Measurements from ENCODE around the gene ZNF644.

The ZNF644 gene

DNA sequence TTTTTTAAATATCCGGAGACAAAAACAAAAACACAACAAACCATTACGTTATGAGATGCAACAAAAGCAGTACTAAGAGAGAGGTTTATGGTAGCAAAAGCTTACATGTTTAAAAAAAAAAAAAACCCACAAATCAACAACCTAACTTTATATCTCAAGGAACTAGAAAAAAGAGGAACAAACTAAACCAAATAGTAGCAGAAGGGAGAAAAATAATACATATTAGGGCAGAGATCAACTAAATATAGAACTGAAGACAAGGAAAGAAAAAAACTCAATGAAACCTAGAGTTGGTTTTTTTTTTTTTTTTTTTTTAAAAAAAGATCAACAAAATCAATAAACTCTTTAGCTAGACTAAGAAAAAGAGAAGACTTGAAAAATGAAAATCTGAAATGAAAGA lies 34.9 kb downstream of the ZNF644 start:
- H3K27ac ChIP-seq (ENCODE audit: low read length): no peak overlapping the region
- no peak overlapping the region for H3K4me3 ChIP-seq (ENCODE audit: low read depth in 1 of 2, low read length in 2 of 2)
- H3K4me1 ChIP-seq (ENCODE audit: control insufficient read depth in 1 of 2, insufficient read depth in 2 of 2, low read length in 2 of 2): peaks cover 0 to 3% of the 10 kb centered on the region in 2 donors
- H3K36me3 ChIP-seq (ENCODE audit: control insufficient read depth in 1 of 2, insufficient read depth in 2 of 2, low read length in 2 of 2): no peaks in the 10 kb centered on the region
- H3K9me3 ChIP-seq (ENCODE audit: control insufficient read depth in 1 of 2, low read length in 2 of 2): peaks cover 0 to 3% of the 10 kb centered on the region in 2 donors
- H3K27me3 ChIP-seq (ENCODE audit: low read depth, low read length): no peaks in the 10 kb centered on the region

DNA sequence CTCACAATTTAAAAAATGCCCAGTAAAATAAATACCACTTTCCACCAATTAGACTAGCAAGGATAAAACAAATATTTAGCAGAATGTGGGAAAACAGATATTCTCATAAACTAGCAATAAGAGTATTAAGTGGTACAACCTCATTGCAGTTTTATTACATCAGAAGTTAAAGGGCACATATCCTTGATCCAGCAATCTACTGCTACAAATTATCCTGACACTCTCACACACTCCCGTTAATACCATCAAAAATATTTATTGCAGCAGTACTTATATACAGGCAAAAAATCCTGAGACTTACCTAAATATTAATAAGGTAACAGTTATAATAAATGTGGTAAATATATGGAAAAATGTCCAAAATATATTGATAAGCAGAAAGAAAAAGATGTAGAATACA lies 44.3 kb downstream of the ZNF644 start:
- Histone ChIP-seq H3K9me3 (ENCODE audit: control insufficient read depth in 1 of 2, low read length in 2 of 2) (no peaks in the 10 kb centered on the region), H3K27me3 (ENCODE audit: low read depth, low read length) (no peaks in the 10 kb centered on the region), H3K27ac (ENCODE audit: low read length) (no peak overlapping the region), H3K36me3 (ENCODE audit: control insufficient read depth in 1 of 2, insufficient read depth in 2 of 2, low read length in 2 of 2) (peaks cover 0 to 18% of the 10 kb centered on the region in 2 donors), H3K4me1 (ENCODE audit: control insufficient read depth in 1 of 2, insufficient read depth in 2 of 2, low read length in 2 of 2) (peaks cover 0 to 9% of the 10 kb centered on the region in 2 donors), H3K4me3 (ENCODE audit: low read depth in 1 of 2, low read length in 2 of 2) (no peak overlapping the region)

DNA sequence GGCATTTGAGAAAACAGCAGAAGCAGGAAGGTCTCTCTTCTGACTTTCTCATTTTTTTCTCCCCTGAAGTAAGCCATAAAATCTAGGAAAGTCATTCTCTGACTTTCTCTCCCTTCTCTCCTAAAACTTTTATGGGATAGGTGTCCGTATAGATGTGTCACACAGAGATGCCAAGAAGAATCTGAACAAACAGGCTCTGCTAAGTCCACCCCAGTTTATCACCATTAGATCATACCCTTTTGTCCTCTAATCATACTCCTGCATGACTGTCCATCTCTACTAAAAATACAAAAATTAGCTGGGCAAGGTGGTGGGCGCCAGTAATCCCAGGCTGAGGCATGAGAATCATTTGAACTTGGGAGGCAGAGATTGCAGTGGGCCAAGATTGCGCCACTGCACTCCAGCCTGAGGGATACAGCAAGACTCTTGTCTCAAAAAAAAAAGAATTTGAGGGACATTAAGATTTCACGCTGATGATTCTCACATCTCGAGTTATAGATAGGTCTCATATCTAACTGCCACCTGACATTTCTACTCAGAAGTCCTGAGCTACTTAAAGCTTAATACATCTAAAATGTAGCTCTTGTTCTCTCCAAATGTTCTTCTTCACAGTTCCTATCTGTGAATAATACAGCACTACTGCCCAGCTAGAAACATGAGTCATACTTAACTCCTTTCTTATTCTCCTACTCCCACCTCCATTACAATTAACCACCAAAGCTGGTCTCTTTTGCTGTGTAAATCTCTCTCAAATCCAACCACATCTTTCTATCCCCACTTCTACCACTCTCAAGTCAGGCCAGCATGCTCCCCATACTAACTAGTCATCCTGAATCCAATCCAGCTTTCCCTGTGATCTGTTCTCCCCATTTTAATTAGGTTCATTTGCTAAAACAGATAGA lies 47.7 kb downstream of the ZNF644 start:
- Histone ChIP-seq H3K27me3 (ENCODE audit: low read depth, low read length) (no peaks in the 10 kb centered on the region), H3K4me1 (ENCODE audit: control insufficient read depth in 1 of 2, insufficient read depth in 2 of 2, low read length in 2 of 2) (peaks cover 0 to 10% of the 10 kb centered on the region in 2 donors), H3K4me3 (ENCODE audit: low read depth in 1 of 2, low read length in 2 of 2) (no peak overlapping the region), H3K9me3 (ENCODE audit: control insufficient read depth in 1 of 2, low read length in 2 of 2) (no peaks in the 10 kb centered on the region), H3K27ac (ENCODE audit: low read length) (no peak overlapping the region), H3K36me3 (ENCODE audit: control insufficient read depth in 1 of 2, insufficient read depth in 2 of 2, low read length in 2 of 2) (peaks cover 0 to 17% of the 10 kb centered on the region in 2 donors)

DNA sequence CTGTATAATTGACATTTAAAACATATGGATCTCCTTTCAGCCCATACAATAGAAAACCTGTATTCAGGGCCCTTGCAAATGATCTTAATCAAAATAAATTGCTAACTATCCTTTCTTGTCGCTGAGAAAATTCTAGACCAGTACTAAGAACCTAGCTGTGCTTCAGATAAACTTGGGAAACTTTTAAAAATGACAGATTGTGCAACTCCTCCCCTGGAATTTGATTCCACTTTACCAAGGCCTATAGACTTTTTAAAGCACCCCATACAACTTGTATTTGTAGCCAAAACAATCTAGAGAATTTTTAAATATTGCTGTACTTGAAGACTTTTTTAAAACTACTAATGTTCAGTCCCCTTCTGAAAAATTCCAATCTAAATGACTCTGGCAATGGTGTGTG lies 51.6 kb downstream of the ZNF644 start:
- no peak overlapping the region for H3K27ac ChIP-seq (ENCODE audit: low read length)
- H3K36me3 ChIP-seq (ENCODE audit: control insufficient read depth in 1 of 2, insufficient read depth in 2 of 2, low read length in 2 of 2): peaks cover 0 to 12% of the 10 kb centered on the region in 2 donors
- H3K27me3 ChIP-seq (ENCODE audit: low read depth, low read length): no peaks in the 10 kb centered on the region
- H3K9me3 ChIP-seq (ENCODE audit: control insufficient read depth in 1 of 2, low read length in 2 of 2): no peaks in the 10 kb centered on the region
- no peak overlapping the region for H3K4me3 ChIP-seq (ENCODE audit: low read depth in 1 of 2, low read length in 2 of 2)
- peaks cover 0 to 13% of the 10 kb centered on the region in 2 donors for H3K4me1 ChIP-seq (ENCODE audit: control insufficient read depth in 1 of 2, insufficient read depth in 2 of 2, low read length in 2 of 2)

DNA sequence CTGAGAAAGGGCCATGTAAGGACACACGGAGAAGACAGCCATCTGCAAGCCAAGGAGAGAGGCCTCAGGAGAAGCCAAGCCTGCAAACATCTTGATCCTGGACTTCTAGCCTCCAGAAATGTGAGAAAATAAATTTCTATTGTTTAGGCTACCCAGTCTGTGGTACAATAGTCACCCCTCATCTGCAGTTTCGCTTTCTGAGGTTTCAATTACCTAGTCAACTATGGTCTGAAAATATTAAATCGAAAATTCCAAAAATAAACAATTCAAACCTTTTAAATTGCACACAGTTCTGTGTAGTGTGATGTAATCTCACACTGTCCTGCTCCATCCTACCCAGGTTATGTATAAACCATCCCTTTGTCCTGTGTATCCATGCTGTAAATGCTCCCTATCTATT lies 52.6 kb downstream of the ZNF644 start:
- Histone ChIP-seq H3K27ac (ENCODE audit: low read length) (no peak overlapping the region), H3K36me3 (ENCODE audit: control insufficient read depth in 1 of 2, insufficient read depth in 2 of 2, low read length in 2 of 2) (peaks cover 0 to 12% of the 10 kb centered on the region in 2 donors), H3K27me3 (ENCODE audit: low read depth, low read length) (no peaks in the 10 kb centered on the region), H3K4me3 (ENCODE audit: low read depth in 1 of 2, low read length in 2 of 2) (no peak overlapping the region), H3K4me1 (ENCODE audit: control insufficient read depth in 1 of 2, insufficient read depth in 2 of 2, low read length in 2 of 2) (peaks cover 0 to 7% of the 10 kb centered on the region in 2 donors), H3K9me3 (ENCODE audit: control insufficient read depth in 1 of 2, low read length in 2 of 2) (no peaks in the 10 kb centered on the region)

DNA sequence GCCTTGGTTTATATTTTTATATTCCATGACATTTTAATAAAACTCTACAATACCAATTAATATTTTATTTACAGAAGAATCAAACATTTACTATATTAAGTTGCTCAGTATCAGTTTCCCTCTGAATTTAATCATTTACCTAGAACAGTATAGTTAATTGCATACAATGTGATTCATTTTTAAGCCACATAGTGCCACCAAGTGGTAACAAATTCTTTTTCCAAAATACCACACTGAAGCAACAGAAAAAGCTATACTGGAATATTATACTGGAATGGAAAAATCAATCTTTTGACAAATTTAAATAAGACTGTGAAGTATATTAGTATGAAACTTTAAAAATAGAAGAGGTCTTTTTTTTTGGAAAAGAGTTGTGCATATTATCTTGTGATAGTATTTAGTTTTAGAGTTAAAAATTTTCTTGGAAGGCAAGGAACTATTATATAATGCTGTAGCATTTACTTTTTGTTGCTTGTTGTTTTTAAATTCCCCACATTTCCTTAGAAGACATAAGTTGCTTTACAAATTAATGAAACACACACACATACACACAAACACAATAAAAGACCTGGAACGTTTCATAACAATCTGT lies 57.3 kb downstream of the ZNF644 start:
- Histone ChIP-seq H3K4me3 (ENCODE audit: low read depth in 1 of 2, low read length in 2 of 2) (no peak overlapping the region), H3K36me3 (ENCODE audit: control insufficient read depth in 1 of 2, insufficient read depth in 2 of 2, low read length in 2 of 2) (no peaks in the 10 kb centered on the region), H3K27ac (ENCODE audit: low read length) (no peak overlapping the region), H3K27me3 (ENCODE audit: low read depth, low read length) (no peaks in the 10 kb centered on the region), H3K4me1 (ENCODE audit: control insufficient read depth in 1 of 2, insufficient read depth in 2 of 2, low read length in 2 of 2) (peaks cover 0 to 8% of the 10 kb centered on the region in 2 donors), H3K9me3 (ENCODE audit: control insufficient read depth in 1 of 2, low read length in 2 of 2) (no peaks in the 10 kb centered on the region)

DNA sequence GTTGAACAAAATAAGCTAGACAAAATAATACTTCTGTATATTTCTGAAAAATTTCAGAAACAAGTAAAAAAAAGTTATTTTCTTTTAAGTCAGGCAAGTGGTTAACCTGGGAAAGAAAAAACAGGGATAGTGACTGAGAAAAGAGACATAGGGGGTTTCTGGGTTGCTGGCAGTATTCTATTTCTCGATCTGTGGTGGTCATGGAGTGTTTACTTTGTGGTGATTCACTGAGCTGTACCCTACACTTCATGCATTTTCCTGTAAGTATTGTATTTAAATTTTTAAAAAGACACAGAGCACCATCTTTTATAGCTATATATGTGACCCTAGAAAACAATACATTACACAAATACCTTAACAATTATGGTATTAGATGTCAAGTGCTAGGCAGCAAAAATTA lies 58.2 kb downstream of the ZNF644 start:
- H3K4me1 ChIP-seq (ENCODE audit: control insufficient read depth in 1 of 2, insufficient read depth in 2 of 2, low read length in 2 of 2): peaks cover 0 to 4% of the 10 kb centered on the region in 2 donors
- no peaks in the 10 kb centered on the region for H3K9me3 ChIP-seq (ENCODE audit: control insufficient read depth in 1 of 2, low read length in 2 of 2)
- H3K36me3 ChIP-seq (ENCODE audit: control insufficient read depth in 1 of 2, insufficient read depth in 2 of 2, low read length in 2 of 2): peaks cover 0 to under 1% of the 10 kb centered on the region in 2 donors
- no peak overlapping the region for H3K27ac ChIP-seq (ENCODE audit: low read length)
- H3K4me3 ChIP-seq (ENCODE audit: low read depth in 1 of 2, low read length in 2 of 2): no peak overlapping the region
- H3K27me3 ChIP-seq (ENCODE audit: low read depth, low read length): no peaks in the 10 kb centered on the region

DNA sequence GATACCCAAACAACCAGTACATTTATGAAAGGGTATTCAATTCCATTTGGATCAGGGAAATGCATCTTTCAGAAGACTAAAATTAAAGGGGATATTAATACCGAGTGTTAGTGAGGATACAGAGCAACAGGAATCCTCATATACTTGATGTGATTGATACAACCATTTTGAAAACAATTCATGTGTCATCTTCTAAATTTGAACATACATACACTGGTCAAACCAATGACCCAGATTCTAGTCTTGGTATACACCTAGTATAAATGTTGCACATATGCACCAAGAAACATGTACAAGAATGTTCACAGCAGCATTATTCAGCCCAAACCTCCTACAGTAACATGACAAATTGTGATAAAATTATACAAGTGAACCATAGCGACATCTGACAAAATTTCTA lies 58.6 kb downstream of the ZNF644 start:
- H3K9me3 ChIP-seq (ENCODE audit: control insufficient read depth in 1 of 2, low read length in 2 of 2): no peaks in the 10 kb centered on the region
- no peaks in the 10 kb centered on the region for H3K27me3 ChIP-seq (ENCODE audit: low read depth, low read length)
- peaks cover 0 to 4% of the 10 kb centered on the region in 2 donors for H3K36me3 ChIP-seq (ENCODE audit: control insufficient read depth in 1 of 2, insufficient read depth in 2 of 2, low read length in 2 of 2)
- H3K4me1 ChIP-seq (ENCODE audit: control insufficient read depth in 1 of 2, insufficient read depth in 2 of 2, low read length in 2 of 2): peaks cover 0 to 4% of the 10 kb centered on the region in 2 donors
- H3K4me3 ChIP-seq (ENCODE audit: low read depth in 1 of 2, low read length in 2 of 2): no peak overlapping the region
- no peak overlapping the region for H3K27ac ChIP-seq (ENCODE audit: low read length)

DNA sequence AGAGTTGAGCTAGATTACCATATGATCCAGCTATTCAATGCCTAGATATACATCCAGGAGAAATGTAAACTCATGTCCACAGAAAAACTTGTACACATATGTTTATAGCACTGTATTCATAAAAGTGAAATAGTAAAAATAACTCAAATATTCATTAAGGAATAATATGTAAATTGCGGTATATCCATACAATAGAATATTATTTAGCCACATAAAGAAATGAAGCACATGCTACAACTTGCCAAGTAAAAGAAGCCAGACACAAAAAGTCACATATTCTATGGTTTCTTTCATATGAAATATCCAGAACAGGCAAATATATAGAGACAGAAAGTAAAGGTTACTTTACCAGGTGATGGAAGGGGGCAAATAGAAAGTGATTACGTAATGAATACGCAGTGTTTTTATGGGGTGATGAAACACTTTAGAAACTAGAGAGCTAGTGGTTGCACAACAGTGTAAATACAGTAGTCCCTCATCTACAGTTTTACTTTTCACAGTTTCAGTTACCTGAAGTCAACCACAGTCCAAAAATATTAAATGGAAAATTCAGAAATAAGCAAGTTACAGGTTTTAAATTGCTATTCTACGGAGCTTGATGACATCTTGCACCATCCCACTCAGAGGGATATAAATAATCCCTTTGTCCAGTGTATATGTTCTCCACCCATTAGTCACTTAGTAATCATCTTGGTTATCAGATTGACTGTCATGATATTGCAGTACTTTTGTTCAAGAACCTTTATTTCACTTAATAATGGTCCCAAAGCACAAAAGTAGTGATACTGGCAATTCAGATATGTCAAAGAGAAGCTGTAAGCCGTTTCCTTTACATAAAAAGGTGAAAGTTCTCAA lies 62.3 kb downstream of the ZNF644 start:
- peaks cover 0 to 4% of the 10 kb centered on the region in 2 donors for H3K36me3 ChIP-seq (ENCODE audit: control insufficient read depth in 1 of 2, insufficient read depth in 2 of 2, low read length in 2 of 2)
- H3K27ac ChIP-seq (ENCODE audit: low read length): no peak overlapping the region
- H3K4me3 ChIP-seq (ENCODE audit: low read depth in 1 of 2, low read length in 2 of 2): no peak overlapping the region
- peaks cover 0 to 4% of the 10 kb centered on the region in 2 donors for H3K4me1 ChIP-seq (ENCODE audit: control insufficient read depth in 1 of 2, insufficient read depth in 2 of 2, low read length in 2 of 2)
- no peaks in the 10 kb centered on the region for H3K9me3 ChIP-seq (ENCODE audit: control insufficient read depth in 1 of 2, low read length in 2 of 2)
- no peaks in the 10 kb centered on the region for H3K27me3 ChIP-seq (ENCODE audit: low read depth, low read length)

DNA sequence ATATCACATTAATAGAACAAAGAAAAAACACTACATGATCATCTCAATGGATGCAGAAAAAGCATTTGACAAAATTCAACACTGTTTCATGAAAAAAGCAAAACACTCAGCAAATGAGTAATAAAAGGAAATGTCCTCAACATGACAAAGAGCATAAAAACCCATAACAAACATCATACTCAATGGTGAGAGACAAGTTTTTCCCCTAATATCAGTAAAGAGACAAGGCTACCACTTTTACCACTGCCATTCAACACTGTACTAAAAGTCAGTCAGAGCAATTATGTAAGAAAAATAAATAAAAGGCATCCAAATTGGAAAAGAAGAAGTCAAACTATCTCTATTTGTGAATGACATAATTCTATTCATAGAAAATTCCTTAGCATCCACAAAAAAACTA lies 64.3 kb downstream of the ZNF644 start:
- no peaks in the 10 kb centered on the region for H3K9me3 ChIP-seq (ENCODE audit: control insufficient read depth in 1 of 2, low read length in 2 of 2)
- no peaks in the 10 kb centered on the region for H3K27me3 ChIP-seq (ENCODE audit: low read depth, low read length)
- peaks cover 0 to 4% of the 10 kb centered on the region in 2 donors for H3K36me3 ChIP-seq (ENCODE audit: control insufficient read depth in 1 of 2, insufficient read depth in 2 of 2, low read length in 2 of 2)
- H3K4me1 ChIP-seq (ENCODE audit: control insufficient read depth in 1 of 2, insufficient read depth in 2 of 2, low read length in 2 of 2): no peaks in the 10 kb centered on the region
- no peak overlapping the region for H3K4me3 ChIP-seq (ENCODE audit: low read depth in 1 of 2, low read length in 2 of 2)
- H3K27ac ChIP-seq (ENCODE audit: low read length): no peak overlapping the region

DNA sequence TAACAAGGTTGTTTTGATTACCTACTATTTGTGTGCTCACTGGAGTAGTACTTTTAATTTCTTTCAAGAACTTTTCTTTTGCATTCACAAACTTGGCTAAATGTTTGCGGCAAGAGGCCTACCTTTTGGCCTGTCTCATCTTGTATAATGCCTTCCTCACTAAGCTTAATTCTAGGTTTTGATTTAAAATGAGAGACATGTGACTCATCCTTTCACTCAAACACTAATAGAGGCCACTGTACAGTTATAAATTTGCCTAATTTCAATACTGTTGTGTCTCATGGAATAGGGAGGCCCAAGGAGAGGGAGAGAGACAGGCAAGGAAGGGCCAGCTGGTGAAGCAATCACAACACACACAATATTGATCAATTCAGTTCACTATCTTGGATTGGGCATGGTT lies 66.1 kb downstream of the ZNF644 start:
- Histone ChIP-seq H3K4me1 (ENCODE audit: control insufficient read depth in 1 of 2, insufficient read depth in 2 of 2, low read length in 2 of 2) (no peaks in the 10 kb centered on the region), H3K36me3 (ENCODE audit: control insufficient read depth in 1 of 2, insufficient read depth in 2 of 2, low read length in 2 of 2) (peaks cover 0 to 4% of the 10 kb centered on the region in 2 donors)

More for the DNA sequence above, 66.1 kb downstream of the ZNF644 start:
- Histone ChIP-seq H3K4me3 (ENCODE audit: low read depth in 1 of 2, low read length in 2 of 2) (no peak overlapping the region), H3K27me3 (ENCODE audit: low read depth, low read length) (no peaks in the 10 kb centered on the region), H3K27ac (ENCODE audit: low read length) (no peak overlapping the region), H3K9me3 (ENCODE audit: control insufficient read depth in 1 of 2, low read length in 2 of 2) (no peaks in the 10 kb centered on the region)
